ENCODE data around the gene CHAF1A.

DNA sequence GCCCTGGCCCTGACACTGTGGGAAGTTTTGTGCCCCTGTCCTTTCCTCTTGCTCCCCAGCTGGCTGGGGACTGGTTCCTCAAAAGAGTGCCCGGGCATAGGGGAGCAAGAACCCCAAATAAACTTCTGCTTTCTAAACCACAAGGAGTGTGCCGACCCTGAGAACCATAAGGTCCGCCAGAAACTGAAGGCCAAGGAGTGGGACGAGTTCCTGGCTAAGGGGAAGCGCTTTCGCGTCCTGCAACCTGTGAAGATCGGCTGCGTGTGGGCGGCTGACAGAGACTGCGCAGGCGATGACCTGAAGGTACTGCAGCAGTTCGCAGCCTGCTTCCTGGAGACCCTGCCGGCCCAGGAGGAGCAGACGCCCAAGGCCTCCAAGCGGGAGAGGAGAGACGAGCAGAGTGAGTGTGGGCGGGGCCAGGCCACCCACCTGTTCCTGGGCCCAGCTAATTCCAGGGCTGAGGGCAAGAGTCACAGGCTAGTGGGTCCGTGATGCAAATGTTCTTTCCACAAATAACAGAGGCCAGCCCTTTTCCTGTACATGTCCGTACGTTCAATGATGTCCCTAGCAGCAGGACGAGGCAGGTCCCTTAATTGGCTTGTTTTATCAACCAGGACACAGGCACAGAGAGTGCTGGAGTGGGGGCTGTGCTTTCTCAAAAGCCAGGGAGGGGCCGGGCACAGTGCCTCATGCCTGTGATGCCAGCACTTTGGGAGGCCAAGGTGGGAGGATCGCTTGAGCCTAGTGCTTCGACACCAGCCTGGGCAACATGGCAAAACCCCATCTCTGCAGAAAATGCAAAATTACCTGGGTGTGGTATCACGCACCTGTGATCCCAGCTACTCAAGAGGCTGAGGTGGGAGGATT, 29.6 kb downstream of the CHAF1A start:
- TF ChIP-seq POLR2A (IDR thresholded peaks at IDR 0.05) = no peak
- TF ChIP-seq, protein P1, sequence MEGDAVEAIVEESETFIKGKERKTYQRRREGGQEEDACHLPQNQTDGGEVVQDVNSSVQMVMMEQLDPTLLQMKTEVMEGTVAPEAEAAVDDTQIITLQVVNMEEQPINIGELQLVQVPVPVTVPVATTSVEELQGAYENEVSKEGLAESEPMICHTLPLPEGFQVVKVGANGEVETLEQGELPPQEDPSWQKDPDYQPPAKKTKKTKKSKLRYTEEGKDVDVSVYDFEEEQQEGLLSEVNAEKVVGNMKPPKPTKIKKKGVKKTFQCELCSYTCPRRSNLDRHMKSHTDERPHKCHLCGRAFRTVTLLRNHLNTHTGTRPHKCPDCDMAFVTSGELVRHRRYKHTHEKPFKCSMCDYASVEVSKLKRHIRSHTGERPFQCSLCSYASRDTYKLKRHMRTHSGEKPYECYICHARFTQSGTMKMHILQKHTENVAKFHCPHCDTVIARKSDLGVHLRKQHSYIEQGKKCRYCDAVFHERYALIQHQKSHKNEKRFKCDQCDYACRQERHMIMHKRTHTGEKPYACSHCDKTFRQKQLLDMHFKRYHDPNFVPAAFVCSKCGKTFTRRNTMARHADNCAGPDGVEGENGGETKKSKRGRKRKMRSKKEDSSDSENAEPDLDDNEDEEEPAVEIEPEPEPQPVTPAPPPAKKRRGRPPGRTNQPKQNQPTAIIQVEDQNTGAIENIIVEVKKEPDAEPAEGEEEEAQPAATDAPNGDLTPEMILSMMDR (IDR thresholded peaks at IDR 0.05) = no peak
- no peak for TF ChIP-seq POLR2AphosphoS5 (IDR thresholded peaks at IDR 0.05)

Data from breast epithelium (tissue), 3 donors.